Thoracic aorta (tissue), 2 donors: ENCODE data around the gene SLC16A7. TPM values are rescaled to one million over a fixed set of nuclear protein-coding genes. Genes with fewer than 3 reads are reported as not detected.
"Not testable (repeated sequence)": the region's sequence is repeated elsewhere in the genome, so short reads cannot be mapped to it uniquely, and the experiment has no call there.

ENCODE experiments used
- ATAC-seq: fragments of 150-250 bp; one replicate; pipeline ENCODE4 v1.8.0; 2017; ENCODE audit warnings: low read depth; ENCODE audit not compliant: insufficient number of reproducible peaks, low FRiP score
- DNase-seq: peaks from one replicate; pipeline ENCODE4 v3.0.0-alpha.2; 2020; ENCODE audit warnings: low spot score
- H3K27ac ChIP-seq, 2 donors: fragments of 200-600 bp; sonication (generic); 1 replicate in 1 of 2; 2 replicates in 1 of 2; pipeline ENCODE4 v1.5.1; 2016; ENCODE audit warnings: mild to moderate bottlenecking in 2 of 2, moderate library complexity in 2 of 2
- H3K27me3 ChIP-seq: fragments of 200-600 bp; sonication (generic); replicated peaks from 2 replicates; pipeline ENCODE4 v1.6.0; 2016; ENCODE audit warnings: mild to moderate bottlenecking; ENCODE audit not compliant: insufficient read depth
- H3K36me3 ChIP-seq: fragments of 200-600 bp; sonication (generic); one replicate; pipeline ENCODE4 v1.5.1; 2016
- H3K4me1 ChIP-seq, 2 donors: fragments of 200-600 bp; sonication (generic); 1 replicate in 1 of 2; 2 replicates in 1 of 2; pipeline versions ENCODE4 v1.5.1 to v1.6.0; 2016; ENCODE audit warnings: low read depth in 2 of 2, mild to moderate bottlenecking in 1 of 2; ENCODE audit not compliant: control insufficient read depth in 1 of 2
- H3K4me3 ChIP-seq: fragments of 200-600 bp; sonication (generic); 2 replicates; pipeline ENCODE4 v1.5.1; 2016; ENCODE audit warnings: mild to moderate bottlenecking
- H3K9me3 ChIP-seq: fragments of 200-600 bp; sonication (generic); 2 replicates; pipeline ENCODE4 v1.5.1; 2016
- CTCF ChIP-seq: fragments of 200-600 bp; sonication (generic); IDR thresholded peaks from one replicate; pipeline ENCODE4 v1.5.1; 2019; ENCODE audit warnings: antibody characterized with exemption
- total RNA-seq, 2 donors: library from RNA; depleted of rRNA; stranded (reverse); fragments of >200 nt; gene quantifications; one replicate each; pipeline versions ENCODE4 v1.1.0 to v1.2.3, GENCODE V29; 2016

SLC16A7 gene
- total RNA-seq, 2 donors from 2014 or later, result 44.9 to 175 TPM

GRCh38 chr12:59600171-59600570 lies 4.3 kb downstream of the SLC16A7 start:
- Histone ChIP-seq H3K4me3 (no peak overlapping the region), H3K9me3 (no peaks in the 10 kb centered on the region), H3K4me1 (peaks cover 9 to 28% of the 10 kb centered on the region in 2 donors), H3K36me3 (no peaks in the 10 kb centered on the region), H3K27ac (peak overlapping the region; percentile 100), H3K27me3 (no peaks in the 10 kb centered on the region)
- ATAC-seq (no peak), DNase-seq (no peak)
- TF ChIP-seq CTCF, result no peak

GRCh38 chr12:59603754-59604153 lies 7.9 kb downstream of the SLC16A7 start:
- Histone ChIP-seq H3K9me3 (no peaks in the 10 kb centered on the region), H3K27me3 (no peaks in the 10 kb centered on the region), H3K27ac (no peak overlapping the region), H3K4me3 (no peak overlapping the region), H3K36me3 (no peaks in the 10 kb centered on the region), H3K4me1 (peaks cover 5 to 21% of the 10 kb centered on the region in 2 donors)
- no peak for TF ChIP-seq CTCF
- no peak for DNase-seq
- no peak for ATAC-seq

GRCh38 chr12:59612823-59613434 lies 17.1 kb downstream of the SLC16A7 start:
- H3K9me3 ChIP-seq, H3K4me3 ChIP-seq, H3K27me3 ChIP-seq, H3K27ac ChIP-seq, ATAC-seq, DNase-seq, H3K36me3 ChIP-seq: not testable (repeated sequence)
- peaks cover 9 to 18% of the 10 kb centered on the region in 2 donors for H3K4me1 ChIP-seq

GRCh38 chr12:59615392-59616165 lies 19.8 kb downstream of the SLC16A7 start:
- peak overlapping the region; percentile 25 to 65 for H3K27ac ChIP-seq
- ATAC-seq, result no peak
- peaks cover 12 to 18% of the 10 kb centered on the region in 2 donors for H3K4me1 ChIP-seq
- DNase-seq, result no peak
- H3K4me3 ChIP-seq, result no peak overlapping the region
- peaks cover 9% of the 10 kb centered on the region for H3K9me3 ChIP-seq
- peaks cover 3% of the 10 kb centered on the region for H3K36me3 ChIP-seq
- TF ChIP-seq CTCF, result no peak
- H3K27me3 ChIP-seq, result no peaks in the 10 kb centered on the region

- no peaks in the 10 kb centered on the region for H3K27me3 ChIP-seq
- H3K27ac ChIP-seq, result no peak overlapping the region
- no peak overlapping the region for H3K4me3 ChIP-seq
- no peaks in the 10 kb centered on the region for H3K36me3 ChIP-seq
- no peak for DNase-seq
- peaks cover 12 to 18% of the 10 kb centered on the region in 2 donors for H3K4me1 ChIP-seq
- ATAC-seq, result no peak
- no peak for TF ChIP-seq CTCF
- no peaks in the 10 kb centered on the region for H3K9me3 ChIP-seq
Observed at GRCh38 chr12:59619461-59620240, 23.8 kb downstream of the SLC16A7 start.
